Activated CD4-positive, alpha-beta memory T cell treated with anti-CD3 and anti-CD28 coated beads, Interleukin-2, amount 10 ng/mL, durations not matched to agents 7 days and 5 days (primary cell): ENCODE results near the gene JADE2. TPM values are rescaled to one million over a fixed set of nuclear protein-coding genes. Genes with fewer than 3 reads are reported as not detected.
A peak's percentile ranks its signal among the peaks of the same experiment; 100 is the strongest.

Experiments
- CTCF ChIA-PET: fragments of 350-600 bp; sonication (Branson Sonifier 250); formaldehyde crosslinking; loops from one replicate; lab custom pipeline; 2021; ENCODE audit warnings: antibody characterized with exemption, inconsistent platforms; lab: Charles Lee
- POLR2A ChIA-PET: fragments of 350-600 bp; sonication (Branson Sonifier 250); formaldehyde crosslinking; loops from one replicate; lab custom pipeline; 2021; ENCODE audit warnings: antibody characterized with exemption; lab: Charles Lee
- DNase-seq: peaks from one replicate; pipeline ENCODE4 v3.0.0-alpha.2; 2020
- H3K27ac Mint-ChIP-seq: one replicate; pipeline ENCODE4 v1.8.0; 2021; ENCODE audit warnings: mild to moderate bottlenecking, mixed read lengths
- H3K27me3 Mint-ChIP-seq: one replicate; pipeline ENCODE4 v1.8.0; 2021; ENCODE audit warnings: mixed read lengths
- H3K36me3 Mint-ChIP-seq: one replicate; pipeline ENCODE4 v1.8.0; 2021; ENCODE audit warnings: low read depth, mixed read lengths
- H3K4me1 Mint-ChIP-seq: one replicate; pipeline ENCODE4 v1.8.0; 2021; ENCODE audit warnings: mixed read lengths
- H3K4me3 Mint-ChIP-seq: one replicate; pipeline ENCODE4 v1.8.0; 2021; ENCODE audit warnings: mild to moderate bottlenecking, mixed read lengths
- H3K9me3 Mint-ChIP-seq: one replicate; pipeline ENCODE4 v1.8.0; 2021; ENCODE audit warnings: mixed read lengths
- total RNA-seq, 2 experiments: library from RNA; stranded (reverse); gene quantifications; one replicate each; pipeline ENCODE4 v1.2.3, GENCODE V29; 2021

JADE2 gene
- total RNA-seq, 2 experiments from 2014 or later: 72.7 to 73.5 TPM

- no peaks in the 10 kb centered on the region for H3K9me3 Mint-ChIP-seq
- no peak overlapping the region for H3K4me3 Mint-ChIP-seq
Observed at GRCh38 chr5:134537297-134537696, 11.8 kb downstream of the JADE2 start.

DNA sequence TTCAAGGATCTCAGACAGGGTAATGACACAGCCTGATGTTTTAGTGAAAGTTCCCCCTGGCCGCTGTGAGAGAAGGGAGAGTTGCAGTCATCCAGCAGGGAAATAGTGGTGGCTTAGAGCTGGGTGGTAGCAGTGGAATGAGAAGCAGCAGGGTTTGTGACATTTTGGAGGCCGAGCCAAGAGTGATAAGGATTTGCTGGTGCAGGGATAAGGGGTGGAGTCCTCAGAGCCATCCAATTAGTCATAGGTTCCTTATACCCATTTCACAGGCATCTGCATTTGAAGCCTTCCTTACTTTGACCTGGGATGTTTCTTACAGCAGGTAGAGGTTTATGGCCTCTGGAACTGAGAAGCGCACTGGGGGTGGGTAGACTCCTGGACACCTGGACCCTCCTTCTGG, 12.8 kb downstream of the JADE2 start:
- no peak for DNase-seq
- Mint-ChIP-seq H3K9me3 (no peaks in the 10 kb centered on the region), H3K27ac (no peak overlapping the region), H3K4me1 (peaks cover 34% of the 10 kb centered on the region), H3K36me3 (peaks cover 42% of the 10 kb centered on the region), H3K4me3 (no peak overlapping the region), H3K27me3 (no peaks in the 10 kb centered on the region)
- ChIA-PET CTCF (interaction anchor here (2.7 kb wide), 1 partner anchor 10 kb away, joined by 17 read pairs; no protein-coding TSS in a partner anchor), POLR2A (interaction anchor here (1.5 to 4.4 kb wide), 3 partner anchors 13 to 201 kb away, joined by 3 to 33 read pairs (median 8); partner anchors contain the start of gene JADE2)

More at GRCh38 chr5:134537297-134537696, 11.8 kb downstream of the JADE2 start:
- H3K27ac Mint-ChIP-seq: peak overlapping the region; percentile 61
- H3K36me3 Mint-ChIP-seq: peaks cover 42% of the 10 kb centered on the region
- ChIA-PET POLR2A (interaction anchor here (0.7 to 4.4 kb wide), 6 partner anchors 9 to 360 kb away, joined by 3 to 33 read pairs (median 4); partner anchors contain the start of genes JADE2 and SKP1), CTCF (interaction anchor here (1.1 to 2.7 kb wide), 2 partner anchors 9 to 50 kb away, joined by 3 to 17 read pairs; no protein-coding TSS in a partner anchor)
- DNase-seq: no peak
- peaks cover 38% of the 10 kb centered on the region for H3K4me1 Mint-ChIP-seq
- no peaks in the 10 kb centered on the region for H3K27me3 Mint-ChIP-seq

- H3K36me3 Mint-ChIP-seq: peaks cover 42% of the 10 kb centered on the region
- DNase-seq: no peak
- ChIA-PET CTCF (no interaction called here), POLR2A (interaction anchor here (1.0 to 1.7 kb wide), 2 partner anchors 16 to 168 kb away, joined by 4 read pairs; partner anchors contain the start of gene UBE2B)
- no peaks in the 10 kb centered on the region for H3K9me3 Mint-ChIP-seq
- H3K27me3 Mint-ChIP-seq: no peaks in the 10 kb centered on the region
- H3K27ac Mint-ChIP-seq: no peak overlapping the region
- no peak overlapping the region for H3K4me3 Mint-ChIP-seq
- H3K4me1 Mint-ChIP-seq: peaks cover 46% of the 10 kb centered on the region
Observed at GRCh38 chr5:134539732-134540131, 14.3 kb downstream of the JADE2 start.

DNA sequence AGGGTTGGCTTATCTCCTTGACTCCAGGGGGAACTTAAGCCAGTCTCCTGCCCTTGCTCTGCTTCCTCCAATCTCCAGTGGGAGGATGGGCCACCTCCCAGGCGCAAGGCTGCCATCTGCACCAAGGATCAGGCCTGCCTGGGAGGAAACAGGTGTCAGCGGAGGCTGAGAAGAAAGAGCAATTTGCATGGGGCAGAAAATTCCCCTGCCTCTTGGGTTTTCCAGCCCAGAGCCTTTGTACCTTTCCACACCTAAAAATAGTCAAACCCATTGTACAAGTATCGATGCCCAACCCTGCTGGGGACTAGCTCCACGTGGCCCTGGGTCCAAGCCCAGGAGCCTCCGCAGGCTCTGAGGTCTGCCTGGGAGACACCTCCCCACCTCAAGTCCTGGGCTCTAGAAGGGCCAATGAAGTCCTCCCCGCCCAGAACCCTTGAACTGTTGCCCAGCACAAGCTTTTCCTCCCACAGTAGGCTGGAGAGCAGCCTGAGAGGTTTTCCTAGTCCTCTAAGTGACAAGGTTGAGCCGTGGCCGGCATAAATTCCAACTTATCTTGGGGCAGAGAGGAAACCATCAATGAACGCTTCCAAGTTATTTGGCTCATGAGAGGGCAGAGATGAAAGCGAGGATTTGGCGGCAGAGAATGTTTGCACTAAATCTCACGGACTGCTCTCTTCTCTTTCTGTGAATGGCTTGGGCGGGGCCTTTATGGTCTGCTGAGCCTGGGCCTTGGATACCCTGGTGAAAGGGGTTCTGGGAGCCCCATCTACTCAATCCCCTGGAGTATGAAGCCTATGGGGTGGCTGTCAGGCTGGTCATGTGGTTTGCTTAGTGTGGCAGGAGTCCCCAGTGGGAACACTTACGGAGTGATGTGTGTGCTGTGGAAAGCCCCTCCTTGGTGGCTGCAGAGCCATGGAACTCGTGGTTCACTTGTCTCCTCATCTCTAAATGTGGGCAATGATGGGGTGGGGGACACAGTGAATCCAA, 15.6 kb downstream of the JADE2 start:
- Mint-ChIP-seq H3K27ac (no peak overlapping the region), H3K4me3 (no peak overlapping the region), H3K4me1 (peaks cover 47% of the 10 kb centered on the region), H3K27me3 (no peaks in the 10 kb centered on the region), H3K9me3 (no peaks in the 10 kb centered on the region), H3K36me3 (peaks cover 45% of the 10 kb centered on the region)
- ChIA-PET CTCF (interaction anchor here (0.7 to 2.9 kb wide), 3 partner anchors 14 to 129 kb away, joined by 4 to 6 read pairs (median 4); partner anchors contain the start of gene CDKN2AIPNL), POLR2A (interaction anchor here (0.8 to 1.7 kb wide), 5 partner anchors 12 to 169 kb away, joined by 3 to 7 read pairs (median 4); partner anchors contain the start of genes JADE2 and UBE2B)
- no peak for DNase-seq

GRCh38 chr5:134541736-134542376, 16.4 kb downstream of the JADE2 start:
- ChIA-PET CTCF (interaction anchor here (0.7 to 2.9 kb wide), 5 partner anchors 11 to 136 kb away, joined by 3 to 13 read pairs (median 6); partner anchors contain the start of gene CDKN2AIPNL), POLR2A (interaction anchor here (0.8 to 1.7 kb wide), 4 partner anchors 12 to 170 kb away, joined by 3 to 7 read pairs (median 4); partner anchors contain the start of gene JADE2)
- peaks cover 47% of the 10 kb centered on the region for H3K36me3 Mint-ChIP-seq
- no peak overlapping the region for H3K4me3 Mint-ChIP-seq
- H3K4me1 Mint-ChIP-seq: peaks cover 43% of the 10 kb centered on the region
- DNase-seq: no peak
- no peak overlapping the region for H3K27ac Mint-ChIP-seq
- no peaks in the 10 kb centered on the region for H3K9me3 Mint-ChIP-seq
- H3K27me3 Mint-ChIP-seq: no peaks in the 10 kb centered on the region

DNA sequence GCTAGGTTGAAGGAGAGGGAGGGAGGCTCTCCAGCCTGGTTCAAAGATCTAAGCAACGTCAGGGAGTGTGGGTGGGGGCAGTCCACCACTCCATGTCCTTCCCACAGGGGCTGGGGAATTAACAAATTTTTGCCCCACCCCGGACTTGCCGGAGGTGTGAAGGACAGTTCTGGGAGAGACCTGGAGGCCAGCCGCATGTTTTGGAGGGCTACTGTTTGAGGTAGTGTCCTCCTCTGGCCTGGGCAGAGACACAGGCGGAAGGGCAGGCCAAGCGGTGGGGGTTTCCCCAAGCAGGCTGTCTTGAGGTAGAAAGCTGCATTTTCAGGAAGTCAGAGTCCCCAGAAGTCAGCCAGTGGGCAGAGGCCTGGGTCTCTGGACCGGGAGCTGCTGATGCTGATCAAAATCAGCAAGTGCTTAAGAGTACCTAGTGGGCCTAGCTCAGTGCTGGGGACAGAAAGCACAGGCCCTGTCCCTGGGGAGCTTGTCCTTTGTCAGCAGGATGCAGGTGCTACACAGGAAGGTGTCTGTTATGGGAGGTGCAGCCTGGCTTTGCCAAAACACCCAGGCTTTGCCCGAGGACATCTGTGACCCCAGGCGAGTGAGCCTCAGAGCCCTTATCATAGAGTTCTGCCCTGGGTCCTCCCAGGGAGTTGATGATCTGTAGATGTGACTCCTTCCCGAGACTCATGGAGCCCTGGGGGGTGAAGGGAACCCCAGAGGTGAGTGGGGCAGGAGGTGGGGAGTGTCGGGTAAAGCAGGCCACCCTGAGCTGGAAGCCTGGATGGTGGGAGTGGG, 18.5 kb downstream of the JADE2 start:
- DNase-seq: peak; percentile 47
- CTCF ChIA-PET: interaction anchor here (1.0 to 4.8 kb wide), 7 partner anchors 13 to 505 kb away, joined by 3 to 45 read pairs (median 4); partner anchors contain the start of gene JADE2
- POLR2A ChIA-PET: interaction anchor here (0.7 to 4.7 kb wide), 13 partner anchors 10 to 367 kb away, joined by 3 to 45 read pairs (median 4); partner anchors contain the start of genes CAMLG, CDKN2AIPNL, JADE2 and SKP1
- H3K27me3 Mint-ChIP-seq: no peaks in the 10 kb centered on the region
- no peaks in the 10 kb centered on the region for H3K9me3 Mint-ChIP-seq
- peak overlapping the region; percentile 87 for H3K27ac Mint-ChIP-seq
- H3K4me3 Mint-ChIP-seq: peak overlapping the region; percentile 60
- H3K36me3 Mint-ChIP-seq: peaks cover 46% of the 10 kb centered on the region
- peaks cover 43% of the 10 kb centered on the region for H3K4me1 Mint-ChIP-seq

DNA sequence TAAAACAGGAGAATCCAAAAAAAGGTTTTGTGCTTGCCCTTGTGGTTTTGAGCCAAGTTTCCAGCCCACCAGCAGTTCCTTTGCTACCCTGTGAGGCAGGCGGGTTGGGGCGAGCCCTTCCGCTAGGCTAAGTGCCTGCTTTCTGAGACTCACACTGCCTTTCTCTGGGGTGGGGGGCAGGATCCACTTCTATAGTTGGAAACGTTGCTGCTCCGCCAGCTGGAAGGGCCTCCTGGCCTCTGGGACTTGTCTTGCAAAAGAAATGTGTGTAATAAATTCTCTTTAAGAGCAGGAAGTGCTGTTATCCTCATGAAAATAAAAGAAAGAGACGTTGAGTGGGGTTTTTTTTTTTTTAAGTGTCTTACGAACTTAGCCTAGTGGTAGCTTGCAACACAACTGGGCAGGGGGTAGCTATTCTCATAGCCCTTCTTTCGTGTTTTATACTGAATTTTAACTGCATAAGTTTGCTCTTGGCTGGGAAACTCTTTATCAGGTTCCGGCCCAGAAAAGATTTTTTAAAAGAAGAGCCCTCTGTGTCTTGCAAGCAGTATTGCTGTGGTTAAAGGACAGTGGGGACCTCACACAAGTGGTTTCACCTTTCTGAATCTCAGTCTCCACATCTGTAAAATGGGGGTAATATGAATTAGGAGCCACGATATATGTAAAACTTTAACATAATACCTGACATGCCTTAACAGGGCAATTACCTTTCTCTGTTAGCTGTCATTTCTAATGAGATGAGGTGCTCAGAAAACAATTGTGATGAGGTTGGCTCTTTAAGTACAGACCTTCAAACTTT, 19.8 kb downstream of the JADE2 start:
- peaks cover 49% of the 10 kb centered on the region for H3K4me1 Mint-ChIP-seq
- CTCF ChIA-PET: interaction anchor here (0.7 to 4.8 kb wide), 8 partner anchors 9 to 1013 kb away, joined by 3 to 45 read pairs (median 4); partner anchors contain the start of gene JADE2
- no peaks in the 10 kb centered on the region for H3K27me3 Mint-ChIP-seq
- DNase-seq: peak; percentile 38
- H3K4me3 Mint-ChIP-seq: peak overlapping the region; percentile 67
- H3K27ac Mint-ChIP-seq: peak overlapping the region; percentile 87
- POLR2A ChIA-PET: interaction anchor here (0.7 to 4.7 kb wide), 4 partner anchors 10 to 323 kb away, joined by 3 to 45 read pairs (median 18); partner anchors contain the start of genes CDKN2AIPNL and JADE2
- no peaks in the 10 kb centered on the region for H3K9me3 Mint-ChIP-seq
- H3K36me3 Mint-ChIP-seq: peaks cover 39% of the 10 kb centered on the region

DNA sequence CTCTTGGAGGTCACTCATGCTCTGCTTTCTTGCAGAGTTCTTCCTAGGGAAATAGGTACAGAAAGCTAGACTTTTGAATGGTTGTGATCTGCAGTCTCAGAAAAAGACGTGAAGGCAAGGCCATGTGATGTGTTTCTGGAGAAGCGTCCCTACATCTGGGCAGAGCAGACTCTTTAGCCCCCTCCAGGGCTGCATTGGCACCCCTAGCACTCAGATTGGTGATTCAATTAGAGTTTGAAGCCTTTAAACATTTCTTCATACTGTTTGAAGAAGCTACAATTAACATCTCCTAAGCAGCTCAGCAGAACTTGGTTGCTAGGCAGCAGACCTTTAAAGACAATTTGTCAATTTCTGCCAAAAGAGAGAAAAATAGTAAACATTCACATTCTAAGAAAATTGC, 21.6 kb downstream of the JADE2 start:
- no peaks in the 10 kb centered on the region for H3K27me3 Mint-ChIP-seq
- H3K36me3 Mint-ChIP-seq: peaks cover 36% of the 10 kb centered on the region
- no peaks in the 10 kb centered on the region for H3K9me3 Mint-ChIP-seq
- POLR2A ChIA-PET: interaction anchor here (0.6 to 4.7 kb wide), 3 partner anchors 8 to 80 kb away, joined by 3 to 45 read pairs (median 4); partner anchors contain the start of gene JADE2
- CTCF ChIA-PET: interaction anchor here (1.5 to 4.8 kb wide), 2 partner anchors 20 to 508 kb away, joined by 4 to 45 read pairs; partner anchors contain the start of gene JADE2
- H3K4me3 Mint-ChIP-seq: no peak overlapping the region
- H3K27ac Mint-ChIP-seq: no peak overlapping the region
- peaks cover 56% of the 10 kb centered on the region for H3K4me1 Mint-ChIP-seq
- no peak for DNase-seq

- ChIA-PET POLR2A (interaction anchor here (0.6 to 4.7 kb wide), 2 partner anchors 7 to 21 kb away, joined by 3 to 45 read pairs; partner anchors contain the start of gene JADE2), CTCF (interaction anchor here (1.5 to 4.8 kb wide), 2 partner anchors 21 to 508 kb away, joined by 4 to 45 read pairs; partner anchors contain the start of gene JADE2)
- H3K9me3 Mint-ChIP-seq: no peaks in the 10 kb centered on the region
- H3K4me1 Mint-ChIP-seq: peaks cover 56% of the 10 kb centered on the region
- H3K27ac Mint-ChIP-seq: no peak overlapping the region
- peaks cover 36% of the 10 kb centered on the region for H3K36me3 Mint-ChIP-seq
- no peak for DNase-seq
- H3K4me3 Mint-ChIP-seq: no peak overlapping the region
- H3K27me3 Mint-ChIP-seq: no peaks in the 10 kb centered on the region
Observed at GRCh38 chr5:134547579-134547978, 22.1 kb downstream of the JADE2 start.

- H3K4me3 Mint-ChIP-seq: no peak overlapping the region
- no peak for DNase-seq
- peaks cover 56% of the 10 kb centered on the region for H3K4me1 Mint-ChIP-seq
- no peak overlapping the region for H3K27ac Mint-ChIP-seq
- no peaks in the 10 kb centered on the region for H3K9me3 Mint-ChIP-seq
- no peaks in the 10 kb centered on the region for H3K27me3 Mint-ChIP-seq
- peaks cover 36% of the 10 kb centered on the region for H3K36me3 Mint-ChIP-seq
- ChIA-PET POLR2A (no interaction called here), CTCF (interaction anchor here (1.0 kb wide), 2 partner anchors 17 to 30 kb away, joined by 3 read pairs; no protein-coding TSS in a partner anchor)
Observed at GRCh38 chr5:134547999-134548658, 22.7 kb downstream of the JADE2 start.
